H1 (cell line): ENCODE measurements around the gene NF1.
A peak's percentile ranks its signal among the peaks of the same experiment; 100 is the strongest.

Experiments used
- CTCF ChIP-seq, 3 experiments: IDR thresholded peaks; 1 replicate in 2 of 3; 2 replicates in 1 of 3; pipeline versions ENCODE4 v1.5.1 to v1.6.1; 2011; ENCODE audit warnings: low read length in 3 of 3, mild to moderate bottlenecking in 3 of 3, inconsistent platforms in 2 of 3, low read depth in 1 of 3, moderate library complexity in 1 of 3; ENCODE audit not compliant: insufficient read depth in 1 of 3; ENCODE audit errors: control extremely low read depth in 1 of 3
- FOSL1 ChIP-seq: IDR thresholded peaks from 2 replicates; pipeline ENCODE4 v1.6.1; 2011; ENCODE audit warnings: mild to moderate bottlenecking, low read depth, low read length, moderate library complexity; ENCODE audit not compliant: insufficient read depth
- RAD21 ChIP-seq, 2 experiments: IDR thresholded peaks in 1 of 2; conservative IDR thresholded peaks in 1 of 2; 2 replicates each; pipeline ENCODE4 v1.6.1; 2011; ENCODE audit warnings: low read depth in 2 of 2, low read length in 2 of 2, improper control_type of control experiment in 1 of 2, inconsistent platforms in 1 of 2, mild to moderate bottlenecking in 1 of 2, moderate library complexity in 1 of 2
- ZNF274 ChIP-seq: IDR thresholded peaks from 2 replicates; pipeline ENCODE4 v1.7.0; 2012; ENCODE audit warnings: low read length, borderline replicate concordance; ENCODE audit errors: extremely low read depth

GRCh38 chr17:31378638-31379037, 283.9 kb downstream of the NF1 start:
- TF ChIP-seq ZNF274 (no peak), FOSL1 (no peak), RAD21 (IDR thresholded peaks at IDR 0.05 in 1 of 2, conservative IDR thresholded peaks at IDR 0.05 in 1 of 2; ENCODE audit: low read depth in 2 of 2, low read length in 2 of 2) (peak in 1 of 2 experiments; percentile 25; a peak in 1 of 4 replicates), CTCF (IDR thresholded peaks at IDR 0.05; ENCODE audit: control extremely low read depth in 1 of 3, insufficient read depth in 1 of 3, low read depth in 1 of 3, low read length in 3 of 3) (peak; percentile 29 to 49 (median 44))
